ENCODE data around the gene MKKS.

MKKS gene

DNA sequence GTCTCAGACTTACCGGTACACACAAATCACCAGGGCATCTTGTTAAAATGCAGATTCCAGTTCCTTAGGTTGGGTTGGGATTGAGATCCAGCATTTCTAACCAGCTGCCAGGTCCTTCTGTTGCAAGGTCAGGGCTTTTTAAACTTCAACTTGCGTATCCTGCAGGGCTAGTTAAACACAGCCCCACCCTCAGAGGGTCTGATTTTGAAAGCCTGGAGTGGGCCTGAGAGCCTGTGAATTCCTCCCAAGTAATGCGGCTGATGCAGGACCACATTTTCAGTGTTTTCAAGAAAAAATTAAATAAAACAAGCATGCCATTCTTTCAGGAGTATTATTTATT lies 65.3 kb downstream of the MKKS start:
- no peak for DNase-seq (ENCODE audit: low read depth)

GRCh38 chr20:10367943-10368701 lies 65.9 kb downstream of the MKKS start:
- DNase-seq (ENCODE audit: low read depth), result no peak

DNA sequence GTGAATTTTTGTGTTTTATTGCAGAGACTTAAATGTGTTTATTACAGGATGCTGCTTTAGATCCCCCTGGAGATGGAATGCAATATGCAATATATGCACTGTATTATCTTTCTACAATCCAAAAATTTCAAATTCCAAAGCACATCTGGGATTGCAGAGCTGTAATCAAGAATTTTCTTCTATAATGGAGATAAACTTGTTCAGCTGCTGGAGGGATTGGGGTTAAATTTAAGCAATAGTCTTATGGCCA lies 66.4 kb downstream of the MKKS start:
- DNase-seq (ENCODE audit: low read depth), result no peak

GRCh38 chr20:10366898-10367692 lies 66.9 kb downstream of the MKKS start:
- DNase-seq (ENCODE audit: low read depth), result no peak

- no peak for DNase-seq (ENCODE audit: low read depth)
Measured at GRCh38 chr20:10362674-10363073, 71.3 kb downstream of the MKKS start.

GRCh38 chr20:10360878-10361277 lies 73.1 kb downstream of the MKKS start:
- DNase-seq (ENCODE audit: low read depth), result no peak

DNA sequence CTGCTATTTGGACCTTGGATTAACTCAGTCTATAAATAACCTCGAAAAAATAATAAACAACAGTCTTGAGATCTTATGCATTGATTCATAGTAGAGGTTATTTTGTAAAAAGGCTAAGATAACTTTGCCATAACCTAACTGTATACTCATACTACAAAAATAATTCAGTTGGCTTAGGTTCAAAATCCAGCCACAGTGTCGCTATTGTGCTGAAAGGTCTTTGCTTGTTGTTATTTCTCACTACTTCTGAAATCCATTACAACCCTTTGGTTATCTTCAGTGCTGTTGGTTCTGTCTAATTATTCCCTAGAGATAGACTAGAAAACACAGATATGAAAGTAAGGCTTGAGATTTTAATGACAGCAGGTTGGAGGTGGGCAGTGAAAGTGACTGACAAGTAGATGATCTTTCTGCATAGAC lies 74.4 kb downstream of the MKKS start:
- DNase-seq (ENCODE audit: low read depth), result no peak

GRCh38 chr20:10357974-10358373 lies 76.0 kb downstream of the MKKS start:
- DNase-seq (ENCODE audit: low read depth), result no peak

GRCh38 chr20:10357061-10357708 lies 76.8 kb downstream of the MKKS start:
- no peak for DNase-seq (ENCODE audit: low read depth)

- no peak for DNase-seq (ENCODE audit: low read depth)
Measured at GRCh38 chr20:10356628-10357027, 77.4 kb downstream of the MKKS start.

GRCh38 chr20:10352934-10353824 lies 80.8 kb downstream of the MKKS start:
- no peak for DNase-seq (ENCODE audit: low read depth)
